GM12878 (cell line): ENCODE data around the gene CSMD2. TPM values are rescaled to one million over a fixed set of nuclear protein-coding genes. Genes with fewer than 3 reads are reported as not detected.

Source experiments
- ATAC-seq: fragments of 200-7000 bp; cut with Tn5 transposase; 3 replicates; pipeline ENCODE4 v1.9.1; 2020; ENCODE audit warnings: mild to moderate bottlenecking, moderate library complexity
- BruUV-seq: library from RNA; stranded (reverse); fragments of 400-500 nt; replicated peaks from 2 replicates; lab custom pipeline; 2021; lab: Mats Ljungman, UMichigan
- CTCF ChIA-PET: fragments of 300-600 bp; sonication (Branson Sonifier 250); formaldehyde crosslinking; extraction: SDS; loops from one replicate; lab custom pipeline; 2021; ENCODE audit warnings: inconsistent platforms; lab: Yijun Ruan, JAX
- POLR2A ChIA-PET: fragments of 350-600 bp; formaldehyde crosslinking; extraction: SDS; loops from one replicate; lab custom pipeline; 2021; ENCODE audit warnings: inconsistent platforms; lab: Charles Lee
- RAD21 ChIA-PET: fragments of 300-600 bp; sonication (Branson Sonifier 250); formaldehyde crosslinking; loops from one replicate; lab custom pipeline; 2023; ENCODE audit warnings: antibody characterized with exemption; ENCODE audit not compliant: unreplicated experiment; lab: Charles Lee
- SMC1A ChIA-PET: fragments of 300-600 bp; sonication (Branson Sonifier 250); formaldehyde crosslinking; loops from one replicate; lab custom pipeline; 2023; ENCODE audit not compliant: unreplicated experiment, uncharacterized antibody; lab: Charles Lee
- DNase-seq: peaks from one replicate; pipeline ENCODE4 v3.0.0-alpha.2; 2011; ENCODE audit warnings: low read depth, low spot score
- FAIRE-seq: peaks from 3 replicates; lab custom pipeline; 2011; peaks lifted over from hg19 to GRCh38; lab: Jason Lieb, UNC
- H2AFZ ChIP-seq: 2 replicates; pipeline ENCODE4 v1.6.0; 2011; ENCODE audit warnings: low read depth, low read length, control low read depth; ENCODE audit not compliant: control insufficient read depth
- H3K27ac ChIP-seq: 2 replicates; pipeline ENCODE4 v1.5.1; 2011; ENCODE audit warnings: control low read depth; ENCODE audit not compliant: control insufficient read depth, insufficient read depth
- H3K27me3 ChIP-seq, 2 experiments: replicated peaks in 1 of 2; 2 replicates each; pipeline versions ENCODE4 v1.6.0 to v1.6.1; 2011; ENCODE audit warnings: low read length in 1 of 2; ENCODE audit not compliant: control insufficient read depth in 2 of 2, insufficient read depth in 2 of 2
- H3K36me3 ChIP-seq, 2 experiments: 2 replicates each; pipeline ENCODE4 v1.5.1; 2011; ENCODE audit warnings: low read length in 1 of 2; ENCODE audit not compliant: control insufficient read depth in 2 of 2, insufficient read depth in 2 of 2
- H3K4me1 ChIP-seq: 2 replicates; pipeline ENCODE4 v1.6.1; 2011; ENCODE audit warnings: mild to moderate bottlenecking, low read length, moderate library complexity, mixed read lengths; ENCODE audit not compliant: control insufficient read depth, insufficient read depth
- H3K4me2 ChIP-seq: 2 replicates; pipeline ENCODE4 v1.6.0; 2011; ENCODE audit warnings: control low read depth; ENCODE audit not compliant: control insufficient read depth, insufficient read depth
- H3K4me3 ChIP-seq: fragments of 200-600 bp; sonication (generic); 2 replicates; pipeline ENCODE4 v1.5.1; 2016
- H3K79me2 ChIP-seq: 2 replicates; pipeline ENCODE4 v1.6.0; 2011; ENCODE audit warnings: low read length; ENCODE audit not compliant: control insufficient read depth, insufficient read depth
- H3K9ac ChIP-seq: 2 replicates; pipeline ENCODE4 v1.8.0; 2011; ENCODE audit warnings: low read length, control low read depth, mixed read lengths; ENCODE audit not compliant: control insufficient read depth, insufficient read depth
- H3K9me3 ChIP-seq: replicated peaks from 3 replicates; pipeline ENCODE4 v1.5.1; 2011; ENCODE audit warnings: mild to moderate bottlenecking, low read length; ENCODE audit not compliant: control insufficient read depth, insufficient read depth
- H4K20me1 ChIP-seq: 2 replicates; pipeline ENCODE4 v1.6.0; 2011; ENCODE audit not compliant: control insufficient read depth, insufficient read depth
- BACH1 ChIP-seq: fragments of 450-650 bp; IDR thresholded peaks from 2 replicates; pipeline ENCODE4 v1.6.1; 2017; ENCODE audit warnings: mild to moderate bottlenecking, borderline replicate concordance
- BMI1 ChIP-seq: fragments of 450-650 bp; IDR thresholded peaks from 2 replicates; pipeline ENCODE4 v1.6.1; 2016; ENCODE audit warnings: mild to moderate bottlenecking, moderate library complexity, borderline replicate concordance
- CBX3 ChIP-seq: fragments of 200-600 bp; sonication (generic); IDR thresholded peaks from 2 replicates; pipeline ENCODE4 v1.6.1; 2016; ENCODE audit warnings: low read depth, borderline replicate concordance
- EED ChIP-seq: sonication (generic); IDR thresholded peaks from 2 replicates; pipeline ENCODE4 v1.6.1; 2016; ENCODE audit warnings: antibody characterized with exemption, low read depth
- FOXM1 ChIP-seq: IDR thresholded peaks from 2 replicates; pipeline ENCODE4 v1.6.1; 2012; ENCODE audit warnings: low read depth, mild to moderate bottlenecking, inconsistent platforms, low read length, moderate library complexity
- HCFC1 ChIP-seq: fragments of 150-350 bp; IDR thresholded peaks from 2 replicates; pipeline ENCODE4 v1.6.1; 2014; ENCODE audit warnings: low read length
- MTA2 ChIP-seq: fragments of 450-650 bp; IDR thresholded peaks from 2 replicates; pipeline ENCODE4 v1.6.1; 2016; ENCODE audit warnings: low read depth, mild to moderate bottlenecking, moderate library complexity
- MXI1 ChIP-seq: fragments of 150-350 bp; IDR thresholded peaks from 2 replicates; pipeline ENCODE4 v1.6.1; 2011; ENCODE audit warnings: low read depth, mild to moderate bottlenecking, inconsistent platforms, low read length, improper control_type of control experiment
- PML ChIP-seq: IDR thresholded peaks from 2 replicates; pipeline ENCODE4 v1.6.1; 2012; ENCODE audit warnings: low read length, inconsistent platforms
- POLR2AphosphoS2 ChIP-seq: IDR thresholded peaks from 2 replicates; pipeline ENCODE4 v1.6.1; 2011; ENCODE audit warnings: low read depth, mild to moderate bottlenecking, low read length, improper control_type of control experiment, moderate library complexity
- RBBP5 ChIP-seq: fragments of 200-600 bp; sonication (generic); conservative IDR thresholded peaks from 2 replicates; pipeline ENCODE4 v1.6.1; 2016
- SKIL ChIP-seq: fragments of 450-650 bp; IDR thresholded peaks from 2 replicates; pipeline ENCODE4 v1.6.1; 2017; ENCODE audit warnings: mild to moderate bottlenecking, low read depth, inconsistent platforms; ENCODE audit not compliant: poor library complexity, severe bottlenecking
- TAF1 ChIP-seq: IDR thresholded peaks from 2 replicates; pipeline ENCODE4 v1.6.1; 2011; ENCODE audit warnings: mild to moderate bottlenecking, low read depth, low read length, borderline replicate concordance
- TARDBP ChIP-seq: IDR thresholded peaks from 2 replicates; pipeline ENCODE4 v1.6.1; 2016; ENCODE audit warnings: borderline replicate concordance
- USF2 ChIP-seq: IDR thresholded peaks from 2 replicates; pipeline ENCODE4 v1.6.1; 2011; ENCODE audit warnings: low read depth, low read length, improper control_type of control experiment, borderline replicate concordance
- ZNF207 ChIP-seq: fragments of 450-650 bp; IDR thresholded peaks from 2 replicates; pipeline ENCODE4 v1.6.1; 2014; ENCODE audit warnings: antibody characterized with exemption, mild to moderate bottlenecking, borderline replicate concordance
- ZNF24 ChIP-seq: fragments of 450-650 bp; IDR thresholded peaks from 2 replicates; pipeline ENCODE4 v1.6.1; 2017; ENCODE audit warnings: antibody characterized with exemption, mild to moderate bottlenecking
- ZNF687 ChIP-seq: fragments of 450-650 bp; IDR thresholded peaks from 2 replicates; pipeline ENCODE4 v1.6.1; 2017; ENCODE audit warnings: mild to moderate bottlenecking, moderate library complexity
- whole genome bisulfite sequencing: methylation state at CpG from one replicate; pipeline ENCODE4 v1.1.6; 2016; ENCODE audit warnings: low lambda C conversion rate; ENCODE audit not compliant: insufficient replicate concordance, insufficient coverage; ENCODE audit errors: missing lambda C conversion rate; 5-methylcytosine and 5-hydroxymethylcytosine counted together
- in situ Hi-C: fragments of 300-500 bp; cut with MboI; formaldehyde crosslinking; loops from 9 replicates; pipeline ENCODE4 v1.14.3; 2018; ENCODE audit warnings: mixed read lengths
- intact Hi-C: fragments of 100-400 bp; cut with micrococcal nuclease; formaldehyde crosslinking; loops from one replicate; pipeline ENCODE4 v1.14.2; 2022; ENCODE audit not compliant: unreplicated experiment
- polyA plus RNA-seq, 11 experiments: library from polyadenylated mRNA; depleted of rRNA in 4 of 11; unstranded in 6 of 11; stranded (reverse) in 5 of 11; fragments of >200 nt; fragmentation: Nextera tagmentation in 4 of 11; fragmentation: Illumina TruSeq in 1 of 11; extraction: Ambion mirVana in 4 of 11; extraction: Trizol in 1 of 11; gene quantifications; 1 replicate in 1 of 11; 2 replicates in 10 of 11; pipeline versions ENCODE4 v1.2.1 to v1.2.3, GENCODE V29; 2011 to 2016; ENCODE audit warnings: inconsistent platforms in 2 of 11, missing spikeins in 2 of 11, low read depth in 1 of 11
- total RNA-seq, 4 experiments: library from RNA; depleted of rRNA in 3 of 4; stranded (reverse); fragments of >200 nt in 3 of 4; fragmentation: Illumina TruSeq in 1 of 4; extraction: Trizol in 1 of 4; gene quantifications; 2 replicates each; pipeline versions ENCODE4 v1.2.1 to v1.2.3, GENCODE V29; 2013 to 2021

The CSMD2 gene
- total and polyA plus RNA-seq, 10 of the 15 experiments (the other 5 are each of a cell fraction or from before 2014, with no cell fraction given): under 0.01 TPM; not detected in 9

- TF ChIP-seq ZNF687 (no peak), PML (no peak), BACH1 (no peak), ZNF24 (no peak), TAF1 (no peak), FOXM1 (no peak), ZNF207 (no peak)
Measured at GRCh38 chr1:33781652-33782051, 383.4 kb downstream of the CSMD2 start (continued).

- ATAC-seq (no peak), FAIRE-seq (no peak), DNase-seq (no peak)
- Histone ChIP-seq H3K36me3 (no peaks in the 10 kb centered on the region), H3K4me3 (no peak overlapping the region), H3K79me2 (no peaks in the 10 kb centered on the region), H4K20me1 (no peaks in the 10 kb centered on the region), H3K27me3 (no peaks in the 10 kb centered on the region; a peak in 1 of 4 replicates), H3K4me2 (no peak overlapping the region), H3K9ac (no peak overlapping the region), H3K27ac (no peak overlapping the region), H3K4me1 (no peaks in the 10 kb centered on the region), H3K9me3 (no peaks in the 10 kb centered on the region), H2AFZ (no peak overlapping the region)
- ChIA-PET RAD21 (no interaction called here), CTCF (no interaction called here), POLR2A (no interaction called here), SMC1A (no interaction called here)
- 5% methylated on average over 4 of the region's 4 CpGs for WGBS
- intact Hi-C loops: no loop called here
- in situ Hi-C loops: no loop called here
- no TSS peak for BruUV-seq
- no peak for TF ChIP-seq SKIL
- no peak for TF ChIP-seq RBBP5
- no peak for TF ChIP-seq BMI1
- no peak for TF ChIP-seq TARDBP
- TF ChIP-seq MXI1: no peak
- TF ChIP-seq POLR2AphosphoS2: no peak
- TF ChIP-seq HCFC1: no peak
- TF ChIP-seq EED: no peak
- no peak for TF ChIP-seq MTA2
- no peak for TF ChIP-seq CBX3
- TF ChIP-seq USF2: no peak
Measured at GRCh38 chr1:33777337-33777736, 387.7 kb downstream of the CSMD2 start.
